Breast epithelium (tissue), 4 donors: Measurements from ENCODE around the gene SEC16A. TPM values are rescaled to one million over a fixed set of nuclear protein-coding genes. Genes with fewer than 3 reads are reported as not detected.

Source experiments
- DNase-seq, 2 donors: peaks; one replicate each; pipeline ENCODE4 v3.0.0-alpha.2; 2019; ENCODE audit warnings: low spot score in 2 of 2
- H3K27ac ChIP-seq, 2 donors: fragments of 200-600 bp; sonication (generic) in 1 of 2; one replicate each; pipeline ENCODE4 v1.5.1; 2016 to 2019; ENCODE audit warnings: mild to moderate bottlenecking in 1 of 2
- H3K27me3 ChIP-seq, 2 donors: fragments of 200-600 bp; sonication (generic) in 1 of 2; one replicate each; pipeline versions ENCODE4 v1.5.1 to v1.6.0; 2017 to 2019; ENCODE audit warnings: control low read depth in 1 of 2, mild to moderate bottlenecking in 1 of 2
- H3K36me3 ChIP-seq: fragments of 200-600 bp; one replicate; pipeline ENCODE4 v1.5.1; 2019
- H3K4me1 ChIP-seq, 2 donors: fragments of 200-600 bp; sonication (generic); one replicate each; pipeline ENCODE4 v1.5.1; 2016 to 2019; ENCODE audit warnings: control low read depth in 1 of 2
- H3K4me3 ChIP-seq, 3 donors: fragments of 200-600 bp; sonication (generic); 1 replicate in 2 of 3; 2 replicates in 1 of 3; pipeline ENCODE4 v1.5.1; 2016 to 2019; ENCODE audit warnings: mild to moderate bottlenecking in 3 of 3, moderate library complexity in 2 of 3
- H3K9me3 ChIP-seq, 2 donors: fragments of 200-600 bp; sonication (generic) in 1 of 2; one replicate each; pipeline ENCODE4 v1.5.1; 2016 to 2019; ENCODE audit warnings: control low read depth in 1 of 2
- CTCF ChIP-seq, 3 donors: fragments of 450-650 bp; IDR thresholded peaks; one replicate each; pipeline ENCODE4 v1.5.1; 2016 to 2017; ENCODE audit warnings: antibody characterized with exemption in 3 of 3, mild to moderate bottlenecking in 3 of 3, moderate library complexity in 3 of 3
- POLR2A ChIP-seq: fragments of 450-650 bp; IDR thresholded peaks from one replicate; pipeline ENCODE4 v1.6.1; 2016; ENCODE audit warnings: antibody characterized with exemption, mild to moderate bottlenecking, moderate library complexity
- POLR2AphosphoS5 ChIP-seq, 3 donors: sonication (generic); formaldehyde crosslinking; IDR thresholded peaks; one replicate each; pipeline ENCODE4 v1.6.1; 2017; ENCODE audit warnings: antibody characterized with exemption in 3 of 3
- intact Hi-C: fragments of 100-400 bp; cut with DNase I; formaldehyde crosslinking; loops from one replicate; pipeline ENCODE4 v1.15.1; 2023; ENCODE audit warnings: low total_unique reads
- total RNA-seq, 3 donors: library from RNA; depleted of rRNA; stranded (reverse); fragments of >200 nt; gene quantifications; one replicate each; pipeline ENCODE4 v1.1.0, GENCODE V29; 2016

SEC16A gene
- total RNA-seq, 3 donors from 2014 or later, result 41.9 to 55.1 (median 42.9) TPM

GRCh38 chr9:136467766-136468165, 15.1 kb downstream of the SEC16A start:
- no peak for TF ChIP-seq CTCF (IDR thresholded peaks at IDR 0.05)
- DNase-seq, result no peak
- intact Hi-C loops, result no loop called here
- Histone ChIP-seq H3K27me3 (no peaks in the 10 kb centered on the region), H3K4me1 (no peaks in the 10 kb centered on the region), H3K4me3 (no peak overlapping the region), H3K27ac (no peak overlapping the region), H3K9me3 (no peaks in the 10 kb centered on the region), H3K36me3 (peaks cover 20% of the 10 kb centered on the region)

GRCh38 chr9:136466155-136466541, 16.7 kb downstream of the SEC16A start:
- intact Hi-C loops, result no loop called here
- no peak for TF ChIP-seq CTCF (IDR thresholded peaks at IDR 0.05)
- no peak for TF ChIP-seq POLR2A
- TF ChIP-seq POLR2AphosphoS5 (IDR thresholded peaks at IDR 0.05), result no peak
- Histone ChIP-seq H3K27ac (no peak overlapping the region), H3K4me3 (no peak overlapping the region), H3K9me3 (no peaks in the 10 kb centered on the region), H3K27me3 (no peaks in the 10 kb centered on the region), H3K36me3 (peaks cover 20% of the 10 kb centered on the region), H3K4me1 (no peaks in the 10 kb centered on the region)
- DNase-seq, result no peak

GRCh38 chr9:136465500-136466154, 17.2 kb downstream of the SEC16A start:
- Histone ChIP-seq H3K36me3 (peaks cover 20% of the 10 kb centered on the region), H3K9me3 (no peaks in the 10 kb centered on the region), H3K4me1 (no peaks in the 10 kb centered on the region), H3K27ac (no peak overlapping the region), H3K4me3 (no peak overlapping the region), H3K27me3 (no peaks in the 10 kb centered on the region)
- intact Hi-C loops, result no loop called here
- TF ChIP-seq CTCF (IDR thresholded peaks at IDR 0.05) (no peak), POLR2AphosphoS5 (IDR thresholded peaks at IDR 0.05) (no peak), POLR2A (no peak)
- DNase-seq, result no peak

- TF ChIP-seq POLR2AphosphoS5 (IDR thresholded peaks at IDR 0.05), result no peak
- TF ChIP-seq CTCF (IDR thresholded peaks at IDR 0.05), result no peak
- no peak for TF ChIP-seq POLR2A
- Histone ChIP-seq H3K27me3 (no peaks in the 10 kb centered on the region), H3K36me3 (peaks cover 26% of the 10 kb centered on the region), H3K27ac (no peak overlapping the region), H3K9me3 (no peaks in the 10 kb centered on the region), H3K4me3 (no peak overlapping the region), H3K4me1 (no peaks in the 10 kb centered on the region)
- intact Hi-C loops, result no loop called here
- no peak for DNase-seq
Observed at GRCh38 chr9:136464241-136464640, 18.6 kb downstream of the SEC16A start.

GRCh38 chr9:136463578-136463977, 19.3 kb downstream of the SEC16A start:
- Histone ChIP-seq H3K27me3 (no peaks in the 10 kb centered on the region), H3K27ac (no peak overlapping the region), H3K36me3 (peaks cover 32% of the 10 kb centered on the region), H3K9me3 (no peaks in the 10 kb centered on the region), H3K4me1 (no peaks in the 10 kb centered on the region), H3K4me3 (no peak overlapping the region)
- DNase-seq, result no peak
- TF ChIP-seq POLR2AphosphoS5 (IDR thresholded peaks at IDR 0.05) (no peak), CTCF (IDR thresholded peaks at IDR 0.05) (no peak), POLR2A (no peak)
- intact Hi-C loops, result no loop called here
